ENCODE data around the gene MTA3.

DNA sequence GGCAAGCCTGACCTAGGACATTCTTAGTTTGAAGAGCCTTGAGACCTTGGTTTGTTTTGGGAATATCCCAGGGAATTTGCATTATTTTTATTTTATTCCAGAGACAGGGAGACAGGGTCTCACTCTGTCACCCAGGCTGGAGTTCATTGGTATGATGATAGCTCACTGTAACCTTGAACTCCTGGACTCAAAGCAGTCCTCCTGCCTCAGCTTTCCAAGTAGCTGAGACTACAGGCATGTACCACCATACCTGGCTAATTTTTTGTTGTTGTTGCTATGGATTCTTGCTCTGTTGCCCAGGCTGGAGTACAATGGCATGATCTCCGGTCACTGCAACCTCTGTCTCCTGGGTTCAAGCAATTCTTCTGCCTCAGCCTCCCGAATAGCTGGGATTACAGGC is 4.8 kb downstream of the MTA3 start:
- TF ChIP-seq CTCF (IDR thresholded peaks at IDR 0.05) (no peak), POLR2A (IDR thresholded peaks at IDR 0.05) (no peak), EP300 (IDR thresholded peaks at IDR 0.05) (no peak)
